IMR-90 (cell line): ENCODE results near the gene SMO. TPM values are rescaled to one million over a fixed set of nuclear protein-coding genes. Genes with fewer than 3 reads are reported as not detected.

ENCODE experiments used
- ATAC-seq: fragments of 200-7000 bp; cut with Tn5 transposase; 2 replicates; pipeline ENCODE4 v1.9.1; 2020; ENCODE audit warnings: low read depth, mild to moderate bottlenecking, moderate library complexity
- BruUV-seq: library from RNA; stranded (reverse); fragments of 400-500 nt; replicated peaks from 2 replicates; lab custom pipeline; 2021; lab: Mats Ljungman, UMichigan
- CTCF ChIA-PET: fragments of 300-600 bp; formaldehyde crosslinking; extraction: SDS; loops from one replicate; lab custom pipeline; 2021; ENCODE audit warnings: antibody characterized with exemption; lab: Yijun Ruan, JAX
- POLR2A ChIA-PET: fragments of 300-600 bp; sonication (Branson Sonifier 250); formaldehyde crosslinking; loops from one replicate; lab custom pipeline; 2022; ENCODE audit warnings: antibody characterized with exemption; ENCODE audit not compliant: unreplicated experiment; lab: Charles Lee
- DNase-seq: peaks from one replicate; pipeline ENCODE4 v3.0.0; 2013
- H2AFZ ChIP-seq: replicated peaks from 2 replicates; pipeline ENCODE3; 2013; ENCODE audit warnings: low read length, mild to moderate bottlenecking; ENCODE audit not compliant: poor library complexity
- H2AK5ac ChIP-seq: 2 replicates; pipeline ENCODE4 v1.6.1; 2013; ENCODE audit warnings: low read depth, low read length, inconsistent platforms
- H2AK9ac ChIP-seq: replicated peaks from 2 replicates; pipeline ENCODE3; 2013; ENCODE audit warnings: mild to moderate bottlenecking, low read depth, low read length, moderate library complexity; ENCODE audit not compliant: poor library complexity
- H2BK120ac ChIP-seq: 2 replicates; pipeline ENCODE4 v1.6.1; 2013; ENCODE audit warnings: low read depth, low read length, inconsistent platforms
- H2BK15ac ChIP-seq: 3 replicates; pipeline ENCODE4 v1.6.1; 2013; ENCODE audit warnings: low read depth, low read length, inconsistent platforms
- H2BK20ac ChIP-seq: 2 replicates; pipeline ENCODE4 v1.6.1; 2013; ENCODE audit warnings: low read depth, mild to moderate bottlenecking, inconsistent platforms, low read length, moderate library complexity
- H2BK5ac ChIP-seq: 2 replicates; pipeline ENCODE4 v1.6.1; 2013; ENCODE audit warnings: mild to moderate bottlenecking, low read depth, low read length, inconsistent platforms; ENCODE audit not compliant: poor library complexity, severe bottlenecking
- H3K14ac ChIP-seq: replicated peaks from 2 replicates; pipeline ENCODE4 v1.6.1; 2013; ENCODE audit warnings: low read depth, low read length, inconsistent platforms
- H3K18ac ChIP-seq: 2 replicates; pipeline ENCODE4 v1.6.1; 2013; ENCODE audit warnings: low read depth, low read length, control low read depth
- H3K23ac ChIP-seq: 2 replicates; pipeline ENCODE4 v1.6.1; 2013; ENCODE audit warnings: low read depth, low read length, inconsistent platforms
- H3K27ac ChIP-seq: 2 replicates; pipeline ENCODE4 v1.5.1; 2013; ENCODE audit warnings: mild to moderate bottlenecking, control low read depth, low read length; ENCODE audit not compliant: insufficient read depth
- H3K27me3 ChIP-seq: 2 replicates; pipeline ENCODE4 v1.6.1; 2013; ENCODE audit warnings: low read length; ENCODE audit not compliant: control insufficient read depth, insufficient read depth
- H3K36me3 ChIP-seq: 2 replicates; pipeline ENCODE4 v1.6.1; 2013; ENCODE audit warnings: low read length, mixed read lengths; ENCODE audit not compliant: control insufficient read depth, insufficient read depth
- H3K4ac ChIP-seq: 2 replicates; pipeline ENCODE4 v1.6.1; 2013; ENCODE audit warnings: low read depth, low read length, inconsistent platforms
- H3K4me1 ChIP-seq: 2 replicates; pipeline ENCODE4 v1.6.1; 2013; ENCODE audit warnings: low read length, mixed read lengths; ENCODE audit not compliant: control insufficient read depth, insufficient read depth
- H3K4me2 ChIP-seq: 2 replicates; pipeline ENCODE4 v1.6.1; 2013; ENCODE audit warnings: low read depth, mild to moderate bottlenecking, control low read depth, low read length, moderate library complexity
- H3K4me3 ChIP-seq: 2 replicates; pipeline ENCODE4 v1.5.1; 2013; ENCODE audit warnings: low read depth, mild to moderate bottlenecking, control low read depth, low read length, moderate library complexity; ENCODE audit not compliant: insufficient read depth
- H3K56ac ChIP-seq: 2 replicates; pipeline ENCODE4 v1.6.1; 2013; ENCODE audit warnings: low read length, inconsistent platforms; ENCODE audit not compliant: insufficient read depth; ENCODE audit errors: extremely low read depth
- H3K79me1 ChIP-seq, 2 experiments: 2 replicates each; pipeline ENCODE4 v1.6.1; 2013; ENCODE audit warnings: low read length in 2 of 2, inconsistent platforms in 1 of 2, low read depth in 1 of 2
- H3K9ac ChIP-seq: 2 replicates; pipeline ENCODE4 v1.6.1; 2013; ENCODE audit warnings: low read depth, low read length, control low read depth
- H3K9me1 ChIP-seq: 2 replicates; pipeline ENCODE4 v1.6.1; 2013; ENCODE audit warnings: low read length, inconsistent platforms; ENCODE audit not compliant: insufficient read depth
- H3K9me3 ChIP-seq: 2 replicates; pipeline ENCODE4 v1.6.1; 2013; ENCODE audit warnings: low read length; ENCODE audit not compliant: control insufficient read depth, insufficient read depth
- H4K20me1 ChIP-seq: 2 replicates; pipeline ENCODE4 v1.6.1; 2013; ENCODE audit warnings: low read length, inconsistent platforms; ENCODE audit not compliant: insufficient read depth
- H4K5ac ChIP-seq: 2 replicates; pipeline ENCODE4 v1.6.1; 2013; ENCODE audit warnings: mild to moderate bottlenecking, low read depth, low read length, control low read depth
- H4K8ac ChIP-seq, 2 experiments: 2 replicates each; pipeline ENCODE4 v1.6.1; 2013; ENCODE audit warnings: low read depth in 2 of 2, low read length in 2 of 2, control low read depth in 1 of 2, inconsistent platforms in 1 of 2
- H4K91ac ChIP-seq: 2 replicates; pipeline ENCODE4 v1.6.1; 2013; ENCODE audit warnings: low read depth, low read length, inconsistent platforms; ENCODE audit not compliant: insufficient read depth
- CHD1 ChIP-seq: IDR thresholded peaks from 2 replicates; pipeline ENCODE4 v1.6.1; 2012; ENCODE audit warnings: low read depth, low read length, improper control_type of control experiment
- FOS ChIP-seq: fragments of 150-350 bp; IDR thresholded peaks from 2 replicates; pipeline ENCODE4 v1.6.1; 2016; ENCODE audit warnings: low read depth, low read length
- RAD21 ChIP-seq: IDR thresholded peaks from 2 replicates; pipeline ENCODE4 v1.6.1; 2012; ENCODE audit warnings: low read length, improper control_type of control experiment
- RFX5 ChIP-seq: IDR thresholded peaks from 2 replicates; pipeline ENCODE4 v1.8.0; 2012; ENCODE audit warnings: low read depth, mild to moderate bottlenecking, low read length, moderate library complexity
- SMC3 ChIP-seq: fragments of 150-350 bp; IDR thresholded peaks from 2 replicates; pipeline ENCODE4 v1.6.1; 2016; ENCODE audit warnings: low read depth, mild to moderate bottlenecking, antibody characterized with exemption, low read length, moderate library complexity
- WGBS, 2 experiments: methylation state at CpG; one replicate each; pipeline versions ENCODE4 v1.1.5 to v1.1.7; 2013; ENCODE audit warnings: missing lambda C conversion rate in 2 of 2; ENCODE audit not compliant: insufficient read length in 1 of 2; ENCODE audit errors: extremely low coverage in 2 of 2; 5-methylcytosine and 5-hydroxymethylcytosine counted together
- dilution Hi-C: fragments of 300-500 bp; cut with HindIII; formaldehyde crosslinking; loops from one replicate; pipeline ENCODE4 v1.14.3; 2018; ENCODE audit warnings: low sequenced_read_pairs; ENCODE audit not compliant: unreplicated experiment
- in situ Hi-C: fragments of 300-500 bp; cut with MboI; formaldehyde crosslinking; loops from 3 replicates; pipeline ENCODE4 v1.14.3; 2019; ENCODE audit warnings: low sequenced_read_pairs, inconsistent platforms, mixed read lengths
- intact Hi-C: fragments of 100-400 bp; cut with micrococcal nuclease; formaldehyde crosslinking; loops from 2 replicates; pipeline ENCODE4 v1.10.0; 2022
- polyA plus RNA-seq, 3 experiments: library from polyadenylated mRNA; depleted of rRNA; stranded (reverse); fragments of >200 nt; gene quantifications; 2 replicates each; pipeline ENCODE4 v1.2.3, GENCODE V29; 2012; ENCODE audit warnings: low replicate concordance in 1 of 3
- total RNA-seq: library from RNA; depleted of rRNA; stranded (reverse); fragments of >200 nt; gene quantifications from 2 replicates; pipeline ENCODE4 v1.2.3, GENCODE V29; 2012
- TF ChIP-seq, protein P1 (sequence below): fragments of 150-350 bp; IDR thresholded peaks from 2 replicates; pipeline ENCODE4 v1.6.1; 2017; ENCODE audit warnings: mild to moderate bottlenecking, antibody characterized with exemption, low read length, low read depth
- TF ChIP-seq, protein P2 (sequence below): conservative IDR thresholded peaks from 2 replicates; pipeline ENCODE4 v1.5.1; 2012; ENCODE audit warnings: mild to moderate bottlenecking, low read depth, low read length, improper control_type of control experiment

The SMO gene
- total and polyA plus RNA-seq, 2 of the 4 experiments (the other 2 are of a cell fraction): 18.5 to 24.7 TPM

- Histone ChIP-seq H3K9me3 (no peaks in the 10 kb centered on the region), H3K9ac (no peak overlapping the region), H2AK9ac (no peak overlapping the region), H2BK15ac (no peak overlapping the region), H3K4ac (no peak overlapping the region), H2AK5ac (no peak overlapping the region), H2AFZ (no peak overlapping the region), H3K23ac (no peak overlapping the region), H4K91ac (no peak overlapping the region), H4K5ac (no peak overlapping the region), H3K79me1 (no peaks in the 10 kb centered on the region), H3K4me2 (no peak overlapping the region), H3K14ac (no peak overlapping the region), H2BK5ac (no peak overlapping the region), H3K4me3 (no peak overlapping the region), H4K8ac (no peak overlapping the region), H3K27me3 (peaks cover 61% of the 10 kb centered on the region), H3K27ac (no peak overlapping the region), H3K36me3 (no peaks in the 10 kb centered on the region), H3K9me1 (no peaks in the 10 kb centered on the region), H2BK20ac (no peak overlapping the region), H2BK120ac (no peak overlapping the region), H3K4me1 (no peaks in the 10 kb centered on the region), H3K18ac (no peak overlapping the region), H4K20me1 (no peaks in the 10 kb centered on the region; the same call in 1 of the 2 replicates), H3K56ac (no peak overlapping the region)
- POLR2A ChIA-PET: no interaction called here
- 54% methylated on average over 9 of the region's 11 CpGs; no CpG with 5 or more reads in 1 of the 2 experiments for WGBS, 2 experiments
- BruUV-seq: no TSS peak
- CTCF ChIA-PET: interaction anchor here (0.7 to 2.1 kb wide), 11 partner anchors 11 to 237 kb away, joined by 3 to 8 read pairs (median 4); no protein-coding TSS in a partner anchor
- peak; percentile 76 for DNase-seq
- peak; percentile 67 for TF ChIP-seq RAD21
- TF ChIP-seq RFX5: no peak
- peak; percentile 69 for TF ChIP-seq SMC3
- no peak for TF ChIP-seq FOS
- TF ChIP-seq, protein P1, sequence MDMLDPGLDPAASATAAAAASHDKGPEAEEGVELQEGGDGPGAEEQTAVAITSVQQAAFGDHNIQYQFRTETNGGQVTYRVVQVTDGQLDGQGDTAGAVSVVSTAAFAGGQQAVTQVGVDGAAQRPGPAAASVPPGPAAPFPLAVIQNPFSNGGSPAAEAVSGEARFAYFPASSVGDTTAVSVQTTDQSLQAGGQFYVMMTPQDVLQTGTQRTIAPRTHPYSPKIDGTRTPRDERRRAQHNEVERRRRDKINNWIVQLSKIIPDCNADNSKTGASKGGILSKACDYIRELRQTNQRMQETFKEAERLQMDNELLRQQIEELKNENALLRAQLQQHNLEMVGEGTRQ: no peak
- TF ChIP-seq, protein P2, sequence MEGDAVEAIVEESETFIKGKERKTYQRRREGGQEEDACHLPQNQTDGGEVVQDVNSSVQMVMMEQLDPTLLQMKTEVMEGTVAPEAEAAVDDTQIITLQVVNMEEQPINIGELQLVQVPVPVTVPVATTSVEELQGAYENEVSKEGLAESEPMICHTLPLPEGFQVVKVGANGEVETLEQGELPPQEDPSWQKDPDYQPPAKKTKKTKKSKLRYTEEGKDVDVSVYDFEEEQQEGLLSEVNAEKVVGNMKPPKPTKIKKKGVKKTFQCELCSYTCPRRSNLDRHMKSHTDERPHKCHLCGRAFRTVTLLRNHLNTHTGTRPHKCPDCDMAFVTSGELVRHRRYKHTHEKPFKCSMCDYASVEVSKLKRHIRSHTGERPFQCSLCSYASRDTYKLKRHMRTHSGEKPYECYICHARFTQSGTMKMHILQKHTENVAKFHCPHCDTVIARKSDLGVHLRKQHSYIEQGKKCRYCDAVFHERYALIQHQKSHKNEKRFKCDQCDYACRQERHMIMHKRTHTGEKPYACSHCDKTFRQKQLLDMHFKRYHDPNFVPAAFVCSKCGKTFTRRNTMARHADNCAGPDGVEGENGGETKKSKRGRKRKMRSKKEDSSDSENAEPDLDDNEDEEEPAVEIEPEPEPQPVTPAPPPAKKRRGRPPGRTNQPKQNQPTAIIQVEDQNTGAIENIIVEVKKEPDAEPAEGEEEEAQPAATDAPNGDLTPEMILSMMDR: peak; percentile 88
- no peak for TF ChIP-seq CHD1
- peak; percentile 81 for ATAC-seq
- in situ Hi-C loops (no loop called here), intact Hi-C loops (loop anchor here (1.0 kb wide), 2 partner anchors 46 to 308 kb away; no protein-coding TSS in a partner anchor), dilution Hi-C loops (no loop called here)
These were observed 24.4 kb upstream of the SMO start for GRCh38 chr7:129163875-129164544.
